ENCODE results near the gene PPP1R11.

PPP1R11 gene

GRCh38 chr6:30062471-30063178 is 4.4 kb upstream of the PPP1R11 start:
- DNase-seq = peak; percentile 32

- DNase-seq = no peak
These were observed 3.7 kb upstream of the PPP1R11 start for GRCh38 chr6:30063315-30063714.

GRCh38 chr6:30066082-30066481 is 916 bp upstream of the PPP1R11 start:
- peak; percentile 27 for DNase-seq

GRCh38 chr6:30067460-30068139 is 602 bp downstream of the PPP1R11 start:
- no peak for DNase-seq

- DNase-seq = peak; percentile 25
These were observed 4.3 kb downstream of the PPP1R11 start for GRCh38 chr6:30071081-30071818.

- no peak for DNase-seq
These were observed 4.9 kb downstream of the PPP1R11 start for GRCh38 chr6:30071858-30072257.

GRCh38 chr6:30073489-30074235 is 6.7 kb downstream of the PPP1R11 start:
- no peak for DNase-seq

- no peak for DNase-seq
These were observed 7.5 kb downstream of the PPP1R11 start for GRCh38 chr6:30074331-30075093.

GRCh38 chr6:30075094-30075789 is 8.2 kb downstream of the PPP1R11 start, which contains the start of gene RNF39:
TSS of gene RNF39 (minus strand) at chr6:30075769. CDS start at chr6:30075585, 184 bp downstream.
- DNase-seq = no peak

- DNase-seq = no peak
These were observed 9.1 kb downstream of the PPP1R11 start for GRCh38 chr6:30075790-30076732.

- DNase-seq = no peak
These were observed 10.2 kb downstream of the PPP1R11 start for GRCh38 chr6:30077218-30077617.

GRCh38 chr6:30087876-30088275 is 20.9 kb downstream of the PPP1R11 start:
- no peak for DNase-seq

- DNase-seq = no peak
These were observed 24.8 kb downstream of the PPP1R11 start for GRCh38 chr6:30091577-30092381.

- no peak for DNase-seq
These were observed 26.0 kb downstream of the PPP1R11 start for GRCh38 chr6:30092852-30093543.

GRCh38 chr6:30093951-30094661 is 27.1 kb downstream of the PPP1R11 start:
- DNase-seq = no peak

GRCh38 chr6:30096829-30097228 is 29.8 kb downstream of the PPP1R11 start:
- no peak for DNase-seq

GRCh38 chr6:30097902-30098768 is 31.1 kb downstream of the PPP1R11 start:
- no peak for DNase-seq
